Measurements from ENCODE around the gene USP40.

Gene USP40

DNA sequence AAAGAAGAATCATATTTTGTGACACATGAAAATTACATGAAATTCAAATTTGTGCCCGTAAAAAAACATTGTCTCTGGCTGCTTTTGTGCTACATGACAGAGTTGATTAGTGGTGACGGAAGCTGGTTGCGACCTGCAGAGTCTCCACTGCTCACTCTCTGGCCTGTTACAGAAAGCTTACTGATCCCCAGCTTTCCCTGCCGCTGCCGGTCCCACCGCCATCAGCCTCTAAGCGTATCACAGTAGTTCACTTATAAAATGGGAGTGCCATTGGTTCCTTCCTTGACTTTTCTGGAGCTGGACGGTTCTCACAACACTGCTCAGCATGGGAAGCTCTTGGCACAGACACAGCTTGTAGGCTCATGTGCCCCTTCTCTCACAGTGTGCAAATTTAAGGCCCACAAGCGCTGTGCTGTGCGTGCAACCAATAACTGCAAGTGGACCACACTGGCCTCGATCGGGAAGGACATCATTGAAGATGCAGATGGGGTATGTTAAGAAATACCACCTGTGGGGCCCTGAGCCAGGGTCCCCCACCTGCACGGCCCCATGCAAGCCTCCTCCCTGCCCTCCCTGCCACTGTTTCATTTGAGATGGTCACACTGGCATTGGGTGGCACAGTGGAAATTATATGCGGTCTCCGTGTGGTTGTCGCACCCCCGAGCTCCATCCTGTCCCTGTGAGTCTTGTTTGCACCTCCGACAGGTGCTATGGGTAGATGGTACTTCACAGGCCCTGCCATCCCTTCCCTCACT, 131.0 kb downstream of the USP40 start:
- TF ChIP-seq CTCF (conservative IDR thresholded peaks at IDR 0.05; ENCODE audit: low read depth, low read length) = no peak
- H3K4me3 ChIP-seq (ENCODE audit: low read depth, low read length) = no peak overlapping the region
- DNase-seq (ENCODE audit: low read depth) = no peak

DNA sequence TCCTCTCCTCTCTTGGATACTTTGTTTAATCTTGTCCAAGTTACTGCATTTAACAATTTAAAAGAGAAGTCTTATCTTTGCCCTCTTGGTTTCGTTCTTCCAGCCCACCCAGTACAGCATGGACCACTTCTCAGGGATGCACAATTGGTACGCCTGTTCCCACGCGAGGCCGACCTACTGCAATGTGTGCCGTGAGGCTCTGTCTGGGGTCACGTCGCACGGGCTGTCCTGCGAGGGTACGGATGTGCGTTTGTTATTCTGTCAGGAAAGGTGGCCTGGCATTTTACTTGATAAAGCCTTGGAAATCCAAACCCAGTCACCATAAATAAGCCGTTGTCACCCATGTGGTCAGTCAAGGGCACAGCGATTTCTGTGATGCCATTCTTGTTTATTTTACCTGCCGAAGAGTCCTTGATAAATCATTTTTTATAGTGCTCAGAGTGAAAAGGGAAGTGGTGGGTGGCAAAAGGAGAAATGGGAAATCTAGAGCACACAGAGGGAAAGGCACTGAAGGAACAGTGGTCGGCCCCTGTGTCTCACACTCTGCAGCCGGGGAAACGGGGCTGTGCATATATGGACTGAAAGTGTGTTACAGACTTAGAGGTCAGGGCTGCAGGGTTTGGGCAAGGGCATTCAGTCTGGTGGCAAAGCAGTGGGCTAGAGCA, 131.8 kb downstream of the USP40 start:
- TF ChIP-seq CTCF (conservative IDR thresholded peaks at IDR 0.05; ENCODE audit: low read depth, low read length) = no peak
- no peak overlapping the region for H3K4me3 ChIP-seq (ENCODE audit: low read depth, low read length)
- no peak for DNase-seq (ENCODE audit: low read depth)

- H3K4me3 ChIP-seq (ENCODE audit: low read depth, low read length) = no peak overlapping the region
- no peak for TF ChIP-seq CTCF (conservative IDR thresholded peaks at IDR 0.05; ENCODE audit: low read depth, low read length)
- DNase-seq (ENCODE audit: low read depth) = no peak
Observed at GRCh38 chr2:233433794-233434193, 132.8 kb downstream of the USP40 start.

DNA sequence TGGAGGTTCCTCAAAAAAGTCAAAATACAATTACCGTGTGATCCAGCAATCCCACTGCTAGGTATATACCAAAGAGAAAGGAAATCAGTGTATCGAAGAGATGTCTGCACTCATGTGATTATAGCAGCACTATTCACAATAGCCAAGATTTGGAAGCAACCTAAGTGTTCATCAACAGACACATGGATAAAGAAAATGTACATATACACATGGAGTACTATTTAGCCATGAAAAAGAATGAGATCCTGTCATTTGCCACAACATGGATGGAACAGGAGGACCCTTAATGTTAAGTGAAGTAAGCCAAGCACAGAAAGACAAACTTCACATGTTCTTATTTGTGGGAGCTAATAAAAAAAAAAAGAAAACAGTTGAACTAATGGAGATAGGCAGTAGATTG, 133.6 kb downstream of the USP40 start:
- H3K4me3 ChIP-seq (ENCODE audit: low read depth, low read length) = no peak overlapping the region
- no peak for TF ChIP-seq CTCF (conservative IDR thresholded peaks at IDR 0.05; ENCODE audit: low read depth, low read length)
- DNase-seq (ENCODE audit: low read depth) = no peak

GRCh38 chr2:233430651-233431050, 135.9 kb downstream of the USP40 start:
- no peak for TF ChIP-seq CTCF (conservative IDR thresholded peaks at IDR 0.05; ENCODE audit: low read depth, low read length)
- no peak overlapping the region for H3K4me3 ChIP-seq (ENCODE audit: low read depth, low read length)
- no peak for DNase-seq (ENCODE audit: low read depth)

DNA sequence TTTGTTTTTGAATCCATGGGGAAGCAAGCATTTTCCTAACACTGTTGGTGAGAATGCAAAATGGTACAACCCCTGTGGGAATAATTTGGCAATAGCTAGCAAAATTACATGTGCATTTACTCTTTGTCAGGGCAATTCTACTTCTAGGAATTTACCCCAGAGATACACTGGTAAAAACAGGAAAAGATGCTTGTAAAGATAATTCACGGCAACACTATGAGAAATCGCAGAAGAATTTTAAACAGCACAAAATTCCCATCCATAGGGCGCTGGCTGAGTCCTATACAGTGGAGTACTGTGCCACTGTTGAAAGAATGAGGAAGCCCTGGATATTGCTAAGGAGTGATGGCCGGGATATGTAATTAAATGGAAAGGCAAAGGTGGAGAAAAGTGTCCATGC, 136.5 kb downstream of the USP40 start:
- no peak for DNase-seq (ENCODE audit: low read depth)
- no peak overlapping the region for H3K4me3 ChIP-seq (ENCODE audit: low read depth, low read length)
- no peak for TF ChIP-seq CTCF (conservative IDR thresholded peaks at IDR 0.05; ENCODE audit: low read depth, low read length)
